IPS-20b (cell line): ENCODE measurements around the gene PASD1.

Source experiments
- H3K27ac ChIP-seq: one replicate; pipeline ENCODE4 v1.5.1; 2013; ENCODE audit warnings: low read length
- H3K27me3 ChIP-seq: 2 replicates; pipeline ENCODE4 v1.6.1; 2013; ENCODE audit warnings: mild to moderate bottlenecking, low read length, inconsistent platforms; ENCODE audit not compliant: insufficient read depth
- H3K36me3 ChIP-seq: 2 replicates; pipeline ENCODE4 v1.6.1; 2013; ENCODE audit warnings: low read depth, mild to moderate bottlenecking, inconsistent platforms, low read length, moderate library complexity; ENCODE audit not compliant: insufficient read depth
- H3K4me1 ChIP-seq: 2 replicates; pipeline ENCODE4 v1.6.1; 2013; ENCODE audit warnings: mild to moderate bottlenecking, control low read depth, inconsistent platforms, low read length, moderate library complexity; ENCODE audit not compliant: insufficient read depth
- H3K4me3 ChIP-seq: 2 replicates; pipeline ENCODE4 v1.5.1; 2013; ENCODE audit warnings: mild to moderate bottlenecking, low read length, inconsistent platforms
- H3K9ac ChIP-seq: 2 replicates; pipeline ENCODE4 v1.6.1; 2013; ENCODE audit warnings: low read depth, mild to moderate bottlenecking, inconsistent platforms, low read length, moderate library complexity
- H3K9me3 ChIP-seq: 2 replicates; pipeline ENCODE4 v1.6.1; 2013; ENCODE audit warnings: mild to moderate bottlenecking, low read depth, low read length, inconsistent platforms; ENCODE audit not compliant: insufficient read depth

PASD1 gene

DNA sequence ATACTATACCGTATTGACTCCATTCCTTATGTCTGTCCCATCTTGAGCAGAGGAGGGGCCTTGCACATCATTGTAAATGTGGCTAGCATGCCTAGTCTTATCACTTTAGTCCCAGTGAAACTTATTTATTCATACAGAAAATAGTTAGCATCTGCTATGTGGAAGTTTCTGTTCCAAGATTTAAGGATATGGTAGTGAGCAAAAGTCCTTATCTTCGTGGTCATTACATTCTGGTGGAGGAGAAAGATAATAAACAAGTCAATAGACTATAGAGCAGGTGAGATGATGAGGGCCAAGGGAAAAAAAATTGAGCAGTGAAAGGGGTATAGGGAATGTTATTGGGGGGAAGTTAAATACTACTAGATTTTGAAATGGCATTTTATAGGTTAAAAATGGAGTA lies 68.3 kb downstream of the PASD1 start:
- Histone ChIP-seq H3K27me3 (no peaks in the 10 kb centered on the region), H3K9ac (no peak overlapping the region), H3K4me1 (no peaks in the 10 kb centered on the region; the same call in 1 of the 2 replicates), H3K9me3 (no peaks in the 10 kb centered on the region), H3K4me3 (no peak overlapping the region), H3K36me3 (no peaks in the 10 kb centered on the region), H3K27ac (no peak overlapping the region)

DNA sequence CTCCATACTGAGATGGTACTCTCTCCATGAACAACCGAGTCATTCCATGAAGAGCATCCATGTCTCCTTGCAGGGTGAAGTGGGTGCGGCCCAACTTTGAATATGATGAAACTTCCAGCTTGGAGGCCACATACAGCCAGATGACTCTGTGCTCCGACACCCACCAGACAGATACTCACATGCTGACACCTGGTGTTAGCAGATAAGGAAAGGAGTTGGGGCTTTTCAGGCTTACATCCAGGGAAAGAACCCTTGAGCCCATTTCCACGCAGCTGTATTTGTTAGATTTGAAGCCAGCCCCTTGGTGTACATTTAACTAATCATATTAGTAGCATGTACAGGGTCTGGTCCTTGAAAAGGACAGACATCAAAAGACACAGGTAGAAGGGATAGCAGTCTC lies 69.7 kb downstream of the PASD1 start:
- Histone ChIP-seq H3K9me3 (no peaks in the 10 kb centered on the region), H3K4me1 (no peaks in the 10 kb centered on the region; the same call in 1 of the 2 replicates), H3K27ac (no peak overlapping the region), H3K4me3 (no peak overlapping the region), H3K9ac (no peak overlapping the region), H3K27me3 (no peaks in the 10 kb centered on the region), H3K36me3 (no peaks in the 10 kb centered on the region)

DNA sequence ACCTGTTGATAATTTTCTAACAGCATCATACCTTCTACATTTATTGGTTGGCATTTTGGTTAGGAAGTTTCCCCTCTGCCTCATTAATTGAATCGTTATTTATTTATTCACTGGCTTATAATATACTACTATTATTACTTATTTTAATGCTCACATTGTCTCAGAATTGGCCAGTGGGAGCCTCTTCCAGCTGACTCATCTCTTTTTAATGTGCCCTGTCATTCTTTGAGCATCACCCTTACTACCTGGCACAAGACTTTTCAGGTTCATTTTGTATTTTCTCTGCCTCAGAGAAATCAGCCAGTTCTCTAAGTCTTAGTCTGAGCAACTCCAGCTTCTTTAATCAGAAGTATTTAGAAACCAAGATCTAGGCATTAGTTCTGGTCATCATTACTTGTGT lies 71.5 kb downstream of the PASD1 start:
- Histone ChIP-seq H3K27me3 (no peaks in the 10 kb centered on the region), H3K36me3 (no peaks in the 10 kb centered on the region), H3K4me3 (no peak overlapping the region), H3K9ac (no peak overlapping the region), H3K9me3 (no peaks in the 10 kb centered on the region), H3K4me1 (no peaks in the 10 kb centered on the region; the same call in 1 of the 2 replicates), H3K27ac (no peak overlapping the region)

DNA sequence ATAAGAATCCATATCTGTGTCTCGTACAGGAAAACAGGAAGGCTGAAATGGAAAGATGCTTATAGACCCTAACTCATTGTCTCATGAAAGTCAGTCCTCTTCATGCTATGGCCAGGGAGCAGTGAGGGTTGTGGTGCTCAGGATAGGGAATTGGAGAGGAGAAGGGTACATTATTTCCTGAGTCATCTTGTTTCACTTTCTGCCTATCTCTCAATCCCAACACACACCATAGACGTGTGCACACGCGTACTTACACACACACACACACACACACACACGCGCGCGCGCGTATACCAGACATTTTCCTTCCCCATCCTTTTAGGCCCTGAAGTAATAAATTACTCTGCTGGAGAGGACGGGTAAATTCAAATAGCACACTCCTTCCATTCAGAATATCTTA lies 78.1 kb downstream of the PASD1 start:
- Histone ChIP-seq H3K36me3 (no peaks in the 10 kb centered on the region), H3K27ac (no peak overlapping the region), H3K9me3 (no peaks in the 10 kb centered on the region), H3K4me1 (no peaks in the 10 kb centered on the region), H3K27me3 (no peaks in the 10 kb centered on the region), H3K4me3 (no peak overlapping the region), H3K9ac (no peak overlapping the region)

DNA sequence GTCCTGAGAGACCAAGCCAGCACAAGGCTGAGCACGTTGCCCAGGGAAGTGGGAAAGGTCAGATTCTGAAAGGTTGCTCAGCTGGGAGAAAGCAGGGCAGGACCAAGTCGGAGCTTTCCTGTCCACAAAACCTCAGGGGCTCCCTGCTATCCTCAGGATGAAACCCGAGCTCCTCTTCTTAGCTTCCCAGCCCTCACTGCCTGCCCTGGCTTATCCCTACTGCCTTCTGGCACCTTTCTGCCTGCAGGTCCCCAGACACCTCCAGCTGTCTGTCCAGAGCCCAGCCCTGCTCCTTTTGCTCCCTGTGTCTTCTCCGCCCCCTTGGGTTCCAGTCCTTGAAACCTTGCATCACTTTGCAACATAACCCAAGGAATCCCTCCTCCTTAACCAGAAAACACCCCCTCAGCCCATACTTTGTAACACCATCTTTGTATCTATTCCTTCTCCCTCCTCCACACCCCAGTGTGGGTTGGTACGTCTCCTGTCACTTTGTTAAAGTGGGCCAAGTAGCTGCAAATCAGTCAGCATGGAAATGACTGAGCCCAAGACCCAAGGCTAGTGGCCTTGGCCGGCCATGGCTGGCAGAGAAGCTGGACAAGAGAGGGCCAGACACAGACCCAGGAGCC lies 111.8 kb downstream of the PASD1 start:
- no peaks in the 10 kb centered on the region for H3K9me3 ChIP-seq
- no peaks in the 10 kb centered on the region for H3K36me3 ChIP-seq
- H3K9ac ChIP-seq = no peak overlapping the region
- no peaks in the 10 kb centered on the region for H3K27me3 ChIP-seq
- no peak overlapping the region for H3K27ac ChIP-seq
- no peaks in the 10 kb centered on the region for H3K4me1 ChIP-seq
- H3K4me3 ChIP-seq = no peak overlapping the region

DNA sequence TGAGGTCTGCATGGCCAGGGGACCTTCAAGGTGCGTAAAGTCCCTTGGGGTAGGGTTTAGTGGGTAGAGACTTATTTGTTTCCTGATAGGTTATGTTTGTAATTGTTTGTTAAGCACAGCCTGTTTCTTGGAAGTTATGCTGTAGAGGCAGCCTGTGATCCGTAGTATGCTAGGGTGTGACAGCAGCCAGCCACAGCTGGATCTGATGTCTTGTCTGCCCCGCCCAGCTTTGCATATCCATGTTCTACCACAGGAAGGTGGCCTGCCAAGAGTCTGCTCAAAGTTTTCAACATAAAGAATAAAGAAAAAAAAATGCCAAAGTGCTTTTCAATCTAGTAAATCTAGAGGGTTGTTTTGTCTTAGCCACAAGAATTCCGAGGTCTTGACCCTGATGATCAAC lies 112.7 kb downstream of the PASD1 start:
- Histone ChIP-seq H3K27ac (no peak overlapping the region), H3K4me1 (no peaks in the 10 kb centered on the region), H3K27me3 (no peaks in the 10 kb centered on the region), H3K4me3 (no peak overlapping the region), H3K36me3 (no peaks in the 10 kb centered on the region), H3K9ac (no peak overlapping the region), H3K9me3 (no peaks in the 10 kb centered on the region)

DNA sequence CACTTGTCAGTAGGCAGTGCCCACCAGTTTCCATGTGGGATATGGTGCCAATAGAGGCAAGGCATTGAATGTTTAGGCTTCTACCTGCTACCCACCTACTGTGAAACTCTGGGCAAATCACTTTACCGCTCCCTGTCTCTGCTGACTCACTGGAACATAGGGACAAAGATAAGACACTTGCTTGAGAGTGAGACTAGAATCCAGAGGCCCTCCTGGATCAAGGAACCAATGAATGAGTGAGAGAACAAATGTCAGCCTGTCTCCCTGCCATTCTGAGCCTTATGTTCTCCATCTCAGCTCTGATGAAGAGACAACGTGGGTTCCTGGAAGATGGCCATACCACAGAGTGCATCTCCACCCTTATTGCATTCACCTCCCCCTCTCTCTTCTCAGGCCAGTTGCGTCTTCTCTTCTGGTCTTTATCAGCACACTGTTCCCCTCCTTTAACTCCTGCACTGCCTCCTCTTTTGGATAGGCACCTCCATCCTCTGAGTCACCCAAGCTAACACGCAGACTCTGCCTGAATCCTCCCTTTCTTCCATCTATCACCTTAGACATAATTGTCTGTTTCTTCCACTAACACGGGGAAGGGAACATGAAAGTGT lies 116.4 kb downstream of the PASD1 start:
- H3K4me3 ChIP-seq = no peak overlapping the region
- H3K9me3 ChIP-seq = no peaks in the 10 kb centered on the region
- no peaks in the 10 kb centered on the region for H3K4me1 ChIP-seq
- no peaks in the 10 kb centered on the region for H3K27me3 ChIP-seq
- H3K9ac ChIP-seq = no peak overlapping the region
- H3K36me3 ChIP-seq = no peaks in the 10 kb centered on the region
- H3K27ac ChIP-seq = no peak overlapping the region

DNA sequence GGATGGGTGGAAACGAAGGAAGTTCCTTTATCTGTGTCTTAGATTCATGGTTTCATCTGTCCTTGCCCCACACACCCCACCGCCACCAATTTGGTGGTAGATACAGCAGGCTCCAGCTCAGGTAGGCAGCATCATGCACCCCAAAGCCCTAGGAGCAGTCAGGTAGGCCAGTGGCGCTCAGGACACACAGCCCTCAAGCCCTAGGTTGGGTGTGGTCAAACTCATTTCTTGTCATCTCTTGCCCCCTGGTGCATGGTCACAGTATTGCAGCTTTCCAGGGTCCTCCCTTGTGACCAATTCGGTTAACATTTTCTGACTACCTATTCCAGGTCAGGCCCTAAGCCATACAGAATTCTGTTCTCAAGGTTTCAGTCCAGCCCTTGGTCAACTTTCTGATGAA lies 117.3 kb downstream of the PASD1 start:
- no peaks in the 10 kb centered on the region for H3K9me3 ChIP-seq
- no peaks in the 10 kb centered on the region for H3K36me3 ChIP-seq
- no peak overlapping the region for H3K4me3 ChIP-seq
- no peaks in the 10 kb centered on the region for H3K27me3 ChIP-seq
- no peak overlapping the region for H3K27ac ChIP-seq
- H3K9ac ChIP-seq = no peak overlapping the region
- no peaks in the 10 kb centered on the region for H3K4me1 ChIP-seq

DNA sequence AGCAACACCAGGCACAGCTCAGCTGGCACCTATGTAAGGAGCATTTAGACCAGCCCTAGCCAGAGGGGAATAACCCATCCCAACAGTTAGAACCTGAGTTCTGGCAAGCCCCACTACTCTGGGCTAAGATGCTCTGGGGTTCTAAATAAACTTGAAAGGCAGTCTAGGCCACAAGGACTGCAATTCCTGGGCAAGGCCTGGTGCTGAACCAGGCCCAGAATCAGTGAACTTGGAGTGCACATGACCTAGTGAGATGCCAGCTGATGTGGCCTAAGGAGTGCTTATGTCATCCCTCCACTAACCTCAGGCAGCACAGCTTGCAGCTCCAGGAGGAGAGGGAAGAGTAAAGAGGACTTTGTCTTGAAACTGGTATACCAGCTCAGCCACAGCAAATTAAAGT lies 124.2 kb downstream of the PASD1 start:
- Histone ChIP-seq H3K36me3 (no peaks in the 10 kb centered on the region), H3K27me3 (no peaks in the 10 kb centered on the region), H3K4me1 (no peaks in the 10 kb centered on the region), H3K4me3 (no peak overlapping the region), H3K27ac (no peak overlapping the region), H3K9me3 (no peaks in the 10 kb centered on the region), H3K9ac (no peak overlapping the region)

DNA sequence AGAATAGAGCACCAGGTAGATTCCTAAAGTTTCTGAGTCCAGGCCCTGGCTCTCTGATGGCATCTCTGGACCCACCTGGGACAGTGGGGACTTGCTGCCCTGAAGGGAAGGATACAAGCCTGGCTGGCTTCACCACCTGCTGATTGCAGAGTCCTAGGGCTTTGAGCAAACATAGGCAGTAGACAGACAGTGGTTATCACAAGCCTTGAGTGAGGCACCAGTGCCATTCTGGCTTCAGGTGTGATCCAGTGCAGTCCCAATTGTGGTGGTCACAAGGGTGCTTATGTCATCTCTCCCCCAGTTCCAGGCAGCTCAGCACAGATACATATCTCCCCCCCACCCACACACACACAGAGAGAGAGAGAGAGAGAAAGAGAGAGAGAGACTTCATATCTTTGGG lies 125.2 kb downstream of the PASD1 start:
- no peaks in the 10 kb centered on the region for H3K36me3 ChIP-seq
- no peaks in the 10 kb centered on the region for H3K9me3 ChIP-seq
- H3K4me3 ChIP-seq = no peak overlapping the region
- no peaks in the 10 kb centered on the region for H3K4me1 ChIP-seq
- peaks cover 4% of the 10 kb centered on the region; the same call in 1 of the 2 replicates for H3K27me3 ChIP-seq
- no peak overlapping the region for H3K9ac ChIP-seq
- H3K27ac ChIP-seq = no peak overlapping the region

DNA sequence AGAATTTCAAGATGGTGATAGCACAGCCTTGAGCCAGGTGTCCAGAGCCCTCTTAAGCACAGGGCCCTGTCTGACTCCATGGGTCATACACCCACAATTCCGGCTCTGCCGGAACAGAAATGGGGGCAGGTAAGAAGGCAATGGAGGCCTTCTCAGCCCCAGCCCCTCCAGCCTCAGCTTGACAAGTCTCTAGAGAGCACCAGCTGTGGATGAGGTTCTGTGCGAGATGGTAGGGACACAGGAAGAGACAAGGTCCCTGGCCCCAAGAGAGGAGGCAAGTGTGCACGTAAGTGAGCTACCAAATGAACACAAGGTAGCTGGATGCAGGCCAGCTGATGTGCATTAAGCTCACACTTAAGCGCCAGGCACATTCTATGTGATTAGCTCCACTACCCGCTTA lies 129.3 kb downstream of the PASD1 start:
- H3K4me3 ChIP-seq = no peak overlapping the region
- no peaks in the 10 kb centered on the region for H3K9me3 ChIP-seq
- H3K36me3 ChIP-seq = no peaks in the 10 kb centered on the region
- H3K27ac ChIP-seq = no peak overlapping the region
- peaks cover 3% of the 10 kb centered on the region; the same call in 1 of the 2 replicates for H3K4me1 ChIP-seq
- no peak overlapping the region for H3K9ac ChIP-seq
- H3K27me3 ChIP-seq = peaks cover 26% of the 10 kb centered on the region

DNA sequence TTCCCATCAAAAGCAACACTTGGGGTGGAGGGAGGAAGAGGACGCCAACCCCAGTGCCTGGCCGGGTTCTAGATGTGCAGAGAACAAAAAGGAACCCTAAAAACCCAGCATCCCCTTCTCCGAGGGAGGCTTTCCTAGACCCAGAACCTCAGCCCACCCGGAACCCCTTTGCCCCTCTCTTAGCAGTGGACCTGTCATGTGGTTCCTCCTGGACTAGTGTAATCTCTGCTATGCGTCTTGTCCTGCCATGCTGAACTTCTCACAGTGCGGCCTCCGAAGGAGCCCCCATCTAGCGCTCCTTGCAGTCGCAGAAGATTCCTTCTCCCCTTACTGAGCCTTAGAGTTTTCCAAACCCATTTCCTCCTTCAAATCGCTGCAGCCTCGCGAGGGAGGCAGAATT lies 130.6 kb downstream of the PASD1 start:
- H3K9ac ChIP-seq = no peak overlapping the region
- H3K4me3 ChIP-seq = peak overlapping the region; percentile 55; the same call in 1 of the 2 replicates
- peaks cover 3% of the 10 kb centered on the region; the same call in 1 of the 2 replicates for H3K4me1 ChIP-seq
- H3K36me3 ChIP-seq = no peaks in the 10 kb centered on the region
- no peaks in the 10 kb centered on the region for H3K9me3 ChIP-seq
- H3K27me3 ChIP-seq = peaks cover 26% of the 10 kb centered on the region
- H3K27ac ChIP-seq = no peak overlapping the region
